GM12875 (cell line): ENCODE measurements around the gene SMIM12.

ENCODE experiments used
- H3K4me3 ChIP-seq: one replicate; pipeline ENCODE4 v1.5.1; 2011; ENCODE audit warnings: low read depth, low read length, control low read depth
- TF ChIP-seq, protein P1 (sequence below): IDR thresholded peaks from 2 replicates; pipeline ENCODE4 v1.5.1; 2011; ENCODE audit warnings: low read depth, mild to moderate bottlenecking, control low read depth, inconsistent platforms, low read length, moderate library complexity, borderline replicate concordance; ENCODE audit not compliant: insufficient read depth

Gene SMIM12, protein sequence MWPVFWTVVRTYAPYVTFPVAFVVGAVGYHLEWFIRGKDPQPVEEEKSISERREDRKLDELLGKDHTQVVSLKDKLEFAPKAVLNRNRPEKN

DNA sequence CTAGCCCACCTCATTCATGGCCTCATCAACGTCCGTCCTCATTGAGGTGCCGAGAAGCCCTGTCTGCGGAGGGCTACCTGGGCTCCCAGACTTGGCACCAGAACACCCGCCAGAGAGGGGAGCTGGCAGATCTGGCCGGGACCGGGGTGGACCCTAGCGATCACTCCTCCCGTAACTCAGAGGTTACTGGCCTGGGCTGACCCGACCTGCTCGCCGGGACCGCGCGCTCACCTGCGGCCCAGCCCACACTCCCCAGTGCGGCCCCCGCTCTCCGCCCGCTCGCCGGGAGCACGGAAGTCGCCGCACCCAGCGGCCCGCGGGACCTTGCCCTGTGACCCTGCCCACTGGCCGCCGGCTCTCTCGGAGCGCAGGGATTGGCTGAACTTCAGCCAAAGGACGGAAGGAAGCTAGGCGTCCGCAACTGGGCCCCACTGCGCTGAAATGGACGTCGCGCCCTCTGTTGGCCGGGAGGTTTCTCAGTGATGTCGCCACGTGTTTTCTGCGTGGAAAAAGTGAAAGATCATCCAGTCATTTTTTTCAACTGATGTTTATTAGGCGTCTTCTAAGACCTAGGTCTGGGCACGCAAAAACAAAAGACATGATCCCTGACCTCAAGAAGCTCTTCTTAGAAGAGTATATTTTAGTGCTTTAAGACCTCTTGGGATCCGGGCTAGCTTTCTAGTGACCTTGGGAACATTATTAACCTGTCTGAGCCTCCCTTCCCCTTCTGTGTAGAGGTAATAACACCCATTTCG lies at the start of gene SMIM12:
Gene SMIM12 (minus strand): TSS at position 304 of the 755 bp plus-strand sequence. CDS start 3,772 bp downstream, outside the sequence.
- TF ChIP-seq, protein P1, sequence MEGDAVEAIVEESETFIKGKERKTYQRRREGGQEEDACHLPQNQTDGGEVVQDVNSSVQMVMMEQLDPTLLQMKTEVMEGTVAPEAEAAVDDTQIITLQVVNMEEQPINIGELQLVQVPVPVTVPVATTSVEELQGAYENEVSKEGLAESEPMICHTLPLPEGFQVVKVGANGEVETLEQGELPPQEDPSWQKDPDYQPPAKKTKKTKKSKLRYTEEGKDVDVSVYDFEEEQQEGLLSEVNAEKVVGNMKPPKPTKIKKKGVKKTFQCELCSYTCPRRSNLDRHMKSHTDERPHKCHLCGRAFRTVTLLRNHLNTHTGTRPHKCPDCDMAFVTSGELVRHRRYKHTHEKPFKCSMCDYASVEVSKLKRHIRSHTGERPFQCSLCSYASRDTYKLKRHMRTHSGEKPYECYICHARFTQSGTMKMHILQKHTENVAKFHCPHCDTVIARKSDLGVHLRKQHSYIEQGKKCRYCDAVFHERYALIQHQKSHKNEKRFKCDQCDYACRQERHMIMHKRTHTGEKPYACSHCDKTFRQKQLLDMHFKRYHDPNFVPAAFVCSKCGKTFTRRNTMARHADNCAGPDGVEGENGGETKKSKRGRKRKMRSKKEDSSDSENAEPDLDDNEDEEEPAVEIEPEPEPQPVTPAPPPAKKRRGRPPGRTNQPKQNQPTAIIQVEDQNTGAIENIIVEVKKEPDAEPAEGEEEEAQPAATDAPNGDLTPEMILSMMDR, result peak; percentile 74
- H3K4me3 ChIP-seq, result peak within 1 kb of the TSS; percentile 72

DNA sequence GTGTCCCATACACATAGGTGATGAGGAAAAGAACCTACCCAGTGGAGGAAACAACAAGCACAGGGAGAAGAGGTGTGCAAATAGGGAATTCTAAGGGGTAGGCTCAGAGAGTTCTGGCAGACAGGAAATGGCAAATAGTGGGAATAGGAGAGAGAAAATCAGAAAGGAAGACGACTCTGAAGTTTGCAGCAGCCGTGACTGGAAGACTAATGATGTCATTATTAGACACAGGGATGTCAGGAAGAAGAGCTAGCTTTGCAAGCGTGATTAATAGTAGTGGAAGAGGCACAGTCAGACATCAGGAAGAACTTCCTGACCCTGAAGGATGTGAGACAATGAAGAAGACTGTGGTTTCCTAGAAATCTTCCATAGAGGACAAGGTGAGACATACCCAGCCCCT lies 48.8 kb upstream of the SMIM12 start:
- H3K4me3 ChIP-seq, result no peak overlapping the region
- TF ChIP-seq, protein P1, result no peak

DNA sequence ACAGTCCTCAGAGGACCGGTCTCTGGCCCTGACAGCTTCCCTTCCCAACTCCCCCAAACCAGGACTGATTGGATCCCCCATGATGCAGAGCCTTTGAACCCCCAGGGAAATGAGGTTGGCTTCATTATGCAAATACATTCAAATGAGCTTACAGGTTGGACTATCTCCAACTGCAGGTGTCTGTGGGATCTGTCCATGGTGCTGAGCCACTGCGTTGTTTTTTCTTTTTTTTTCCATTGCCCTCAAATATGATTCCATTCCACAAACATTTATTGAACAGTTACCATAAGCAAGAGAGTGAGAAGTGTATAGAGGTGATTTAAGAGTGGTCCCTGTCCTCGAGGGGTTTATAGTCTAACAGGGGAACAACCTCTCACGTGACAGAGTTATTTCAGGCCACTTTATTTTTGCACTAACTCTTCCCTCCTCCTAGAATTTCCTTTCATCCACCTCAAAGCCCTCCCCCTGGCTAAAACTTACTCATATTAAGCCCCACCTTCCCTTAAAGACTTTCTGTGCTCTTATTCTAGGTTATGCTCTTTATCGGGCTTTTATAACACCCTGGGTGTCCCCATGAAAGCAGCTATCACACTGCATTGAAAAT lies 48.0 kb upstream of the SMIM12 start:
- TF ChIP-seq, protein P1, result no peak
- no peak overlapping the region for H3K4me3 ChIP-seq

DNA sequence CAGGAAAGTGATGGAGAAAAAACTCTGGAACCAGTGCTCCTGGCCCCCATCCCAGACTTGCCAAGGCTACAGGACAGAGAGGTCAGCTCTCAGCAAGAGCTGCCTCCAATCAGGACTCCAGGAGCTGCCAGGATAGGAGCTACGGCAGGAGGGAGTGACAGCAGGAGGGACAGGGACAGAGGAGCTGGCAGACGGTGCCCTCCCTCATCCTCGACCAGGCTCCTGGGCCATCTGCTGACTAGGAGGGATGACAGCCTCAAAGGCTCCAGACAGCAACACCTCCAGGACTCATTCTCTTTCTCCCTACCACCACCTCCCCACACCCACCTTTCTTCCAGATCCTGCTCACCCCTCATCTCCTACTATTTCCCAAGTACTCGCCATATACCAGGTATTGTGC lies 47.2 kb upstream of the SMIM12 start:
- H3K4me3 ChIP-seq, result no peak overlapping the region
- TF ChIP-seq, protein P1, result no peak

DNA sequence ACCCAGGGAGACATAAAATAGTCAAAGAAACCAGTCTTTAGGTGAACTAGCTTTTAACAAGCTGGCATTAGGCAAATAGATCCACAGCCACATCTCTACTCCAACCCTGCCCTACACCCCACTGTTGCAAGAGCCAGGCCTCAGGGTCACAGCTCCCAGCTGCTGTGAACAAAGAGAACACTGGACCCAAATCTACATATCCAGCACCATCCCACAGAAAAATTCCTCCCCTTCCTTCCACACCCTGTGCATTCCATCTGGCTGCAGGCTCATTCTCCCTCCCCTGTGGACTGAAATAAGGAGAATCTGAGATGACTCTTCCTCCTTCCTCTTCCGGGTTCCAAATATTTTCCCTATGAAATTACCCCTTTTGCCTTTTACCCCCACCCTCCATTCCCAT lies 46.7 kb upstream of the SMIM12 start:
- no peak overlapping the region for H3K4me3 ChIP-seq
- TF ChIP-seq, protein P1, result no peak

DNA sequence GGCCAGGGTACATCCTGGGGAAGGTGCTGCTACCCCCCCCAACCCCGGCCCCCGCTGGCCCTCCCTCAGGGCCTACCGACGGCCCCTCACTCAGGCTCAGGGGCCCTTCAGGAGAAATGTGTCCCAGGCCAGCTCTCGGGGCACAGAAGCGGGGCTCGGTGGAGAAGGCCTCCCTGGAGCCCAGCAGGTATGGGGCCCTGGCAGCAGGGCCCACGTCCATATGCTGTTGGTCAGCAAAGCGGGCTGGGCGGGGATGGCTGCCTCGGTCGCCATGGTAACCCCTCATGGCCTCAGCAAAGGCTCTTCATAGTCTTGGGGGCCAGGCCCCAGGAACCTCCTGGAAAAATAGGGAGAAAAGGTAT lies 45.5 kb upstream of the SMIM12 start:
- H3K4me3 ChIP-seq, result no peak overlapping the region
- TF ChIP-seq, protein P1, result no peak
